Lung (tissue), 16 donors: ENCODE results near the gene PROX1. TPM values are rescaled to one million over a fixed set of nuclear protein-coding genes. Genes with fewer than 3 reads are reported as not detected.

Source experiments
- ATAC-seq: fragments of 200-7000 bp; cut with Tn5 transposase; one replicate; pipeline ENCODE4 v1.9.1; 2020; ENCODE audit warnings: moderate number of reproducible peaks; ENCODE audit not compliant: insufficient read depth, low FRiP score
- DNase-seq, 3 donors: peaks; one replicate each; pipeline ENCODE4 v3.0.0-alpha.2; 2013 to 2017
- H3K27ac ChIP-seq, 2 donors: one replicate each; pipeline ENCODE4 v1.5.1; 2013; ENCODE audit warnings: mild to moderate bottlenecking in 2 of 2, moderate library complexity in 2 of 2, control low read depth in 1 of 2, inconsistent platforms in 1 of 2, low read depth in 1 of 2, low read length in 1 of 2
- H3K27me3 ChIP-seq, 3 donors: one replicate each; pipeline ENCODE4 v1.5.1; 2013; ENCODE audit warnings: low read length in 2 of 3; ENCODE audit not compliant: control insufficient read depth in 3 of 3, insufficient read depth in 3 of 3
- H3K36me3 ChIP-seq, 4 donors: one replicate each; pipeline ENCODE4 v1.5.1; 2013; ENCODE audit warnings: low read length in 4 of 4, mild to moderate bottlenecking in 1 of 4, moderate library complexity in 1 of 4; ENCODE audit not compliant: control insufficient read depth in 4 of 4, insufficient read depth in 4 of 4
- H3K4me1 ChIP-seq, 5 donors: one replicate each; pipeline ENCODE4 v1.5.1; 2013; ENCODE audit warnings: low read length in 5 of 5, mild to moderate bottlenecking in 2 of 5, moderate library complexity in 1 of 5; ENCODE audit not compliant: control insufficient read depth in 5 of 5, insufficient read depth in 5 of 5
- H3K4me3 ChIP-seq: one replicate; pipeline ENCODE4 v1.5.1; 2013; ENCODE audit warnings: mild to moderate bottlenecking, control low read depth, moderate library complexity
- H3K9ac ChIP-seq, 2 donors: one replicate each; pipeline ENCODE4 v1.5.1; 2013; ENCODE audit warnings: low read length in 2 of 2, control low read depth in 1 of 2; ENCODE audit not compliant: insufficient read depth in 1 of 2
- H3K9me3 ChIP-seq, 4 donors: one replicate each; pipeline ENCODE4 v1.5.1; 2013; ENCODE audit warnings: low read length in 3 of 4, mild to moderate bottlenecking in 1 of 4, moderate library complexity in 1 of 4; ENCODE audit not compliant: control insufficient read depth in 4 of 4, insufficient read depth in 3 of 4
- CTCF ChIP-seq: IDR thresholded peaks from 2 replicates; pipeline ENCODE4 v1.5.1; 2012; ENCODE audit warnings: mild to moderate bottlenecking; ENCODE audit errors: control extremely low read depth, extremely low read depth
- WGBS, 2 donors: extraction: QIAGEN DNeasy Blood & Tissue Kit; methylation state at CpG; one replicate each; pipeline ENCODE4 v1.1.7; 2013; 5-methylcytosine and 5-hydroxymethylcytosine counted together
- long read RNA-seq, 5 donors: transcript quantifications; one replicate each; lab custom pipeline, GENCODE V29; 2026
- polyA plus RNA-seq, 2 donors: library from polyadenylated mRNA; stranded (reverse); fragments of 200-250 nt; gene quantifications; one replicate each; pipeline ENCODE4 v1.2.1, GENCODE V29; 2013
- total RNA-seq, 2 donors: library from RNA; depleted of rRNA in 1 of 2; stranded (reverse); fragments of >200 nt in 1 of 2; gene quantifications; one replicate each; pipeline ENCODE4 v1.2.1, GENCODE V29; 2014 to 2021
- donor health status: control.
- donor health status: control.
- donor health status: Bipolar disorder and iron deficiency.
- donor health status: healthy.
- donor health status: DM: yes; HTN: yes; CAD: no.

The PROX1 gene
- total RNA-seq (10 to 100 TPM in 1 of 2 donors, 1 to 10 TPM in 1; 7.6 to 10.1 TPM), polyA plus RNA-seq (under 1 TPM; 0.33 to 0.45 TPM)
- long read RNA-seq, donor 1, result 0 reads
- long read RNA-seq, donor 2, result 0 reads
- long read RNA-seq, donor 3, full-length matches to known transcripts, result 1 of 1 reads
- long read RNA-seq, donor 3, partial matches to known transcripts, result 0 of 1 reads
- long read RNA-seq, donor 3, other reads (novel, unspliced or antisense), result 0 of 1 reads
- long read RNA-seq, donor 4, result 0 reads
- long read RNA-seq, donor 5, result 0 reads

DNA sequence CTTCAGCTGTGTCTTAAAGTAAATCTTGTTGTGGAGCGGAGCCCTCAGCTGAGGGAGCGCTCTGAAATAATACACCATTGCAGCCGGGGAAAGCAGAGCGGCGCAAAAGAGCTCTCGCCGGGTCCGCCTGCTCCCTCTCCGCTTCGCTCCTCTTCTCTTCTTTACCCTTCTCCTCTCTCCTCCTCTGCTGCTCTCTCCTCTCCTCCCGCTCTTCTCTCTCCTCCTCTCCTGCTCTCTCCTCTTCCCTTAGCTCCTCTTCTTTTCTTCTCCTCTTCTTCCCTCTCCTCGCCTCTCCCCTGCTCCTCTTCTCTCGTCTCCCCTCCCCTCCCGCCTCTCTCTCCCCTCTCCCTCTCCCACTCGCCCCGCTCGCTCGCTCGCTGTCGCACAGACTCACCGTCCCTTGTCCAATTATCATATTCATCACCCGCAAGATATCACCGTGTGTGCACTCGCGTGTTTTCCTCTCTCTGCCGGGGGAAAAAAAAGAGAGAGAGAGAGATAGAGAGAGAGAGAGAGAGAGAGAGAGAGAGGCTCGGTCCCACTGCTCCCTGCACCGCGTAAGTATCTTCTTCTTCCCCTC is at the start of gene PROX1:
TSS of gene PROX1 (plus strand) at position 47 of the 580 bp plus-strand sequence. CDS start 8,563 bp downstream, outside the sequence.
- peaks cover 0 to 7% (median 0%) of the 10 kb centered on the region in 4 donors for H3K9me3 ChIP-seq
- peaks cover 0 to 47% (median 4%) of the 10 kb centered on the region in 5 donors for H3K4me1 ChIP-seq
- DNase-seq (peak in 2 of 3 donors; percentile 97), ATAC-seq (no peak)
- 1 to 2% methylated on average over 29 of the region's 29 CpGs for WGBS, 2 donors
- H3K36me3 ChIP-seq, result no peaks in the 10 kb centered on the region
- no peak for TF ChIP-seq CTCF
- peak within 1 kb of the TSS; percentile 3 for H3K4me3 ChIP-seq
- peaks cover 4 to 78% (median 67%) of the 10 kb centered on the region in 3 donors for H3K27me3 ChIP-seq
- peak within 1 kb of the TSS in 1 of 2 donors; percentile 78 for H3K27ac ChIP-seq
- peak within 1 kb of the TSS; percentile 50 to 67 for H3K9ac ChIP-seq

DNA sequence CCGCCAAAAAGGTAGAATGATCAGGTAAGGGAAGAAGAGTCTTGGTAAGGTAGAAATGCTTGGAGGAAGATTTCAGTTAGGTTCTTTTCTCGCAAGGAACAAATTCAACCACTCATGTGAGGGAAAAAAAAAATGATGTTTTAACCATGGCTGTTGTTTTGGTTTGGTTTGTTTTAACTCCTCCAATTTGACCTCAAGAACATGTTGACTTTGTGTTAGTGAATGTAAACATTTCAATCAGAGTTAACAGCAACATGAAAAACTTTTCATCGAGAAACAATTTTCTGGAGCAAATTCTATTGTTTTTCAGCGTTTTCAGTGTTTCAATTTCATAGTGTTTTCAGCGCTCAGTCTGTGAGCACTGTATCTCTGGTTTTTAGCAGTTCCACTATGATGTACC is 49.0 kb upstream of the PROX1 start:
- H3K9ac ChIP-seq, result no peak overlapping the region
- H3K36me3 ChIP-seq, result no peaks in the 10 kb centered on the region
- H3K27ac ChIP-seq, result no peak overlapping the region
- H3K4me3 ChIP-seq, result no peak overlapping the region
- H3K4me1 ChIP-seq, result peaks cover 0 to 10% (median 2%) of the 10 kb centered on the region in 5 donors
- H3K27me3 ChIP-seq, result no peaks in the 10 kb centered on the region
- 84 to 92% methylated on average over 5 of the region's 5 CpGs for WGBS, 2 donors
- DNase-seq (no peak), ATAC-seq (no peak)
- TF ChIP-seq CTCF, result no peak
- H3K9me3 ChIP-seq, result no peaks in the 10 kb centered on the region

GRCh38 chr1:213939888-213940287 is 47.9 kb upstream of the PROX1 start:
- H3K27ac ChIP-seq, result no peak overlapping the region
- no peak for TF ChIP-seq CTCF
- 78 to 88% methylated on average over 3 of the region's 3 CpGs for WGBS, 2 donors
- no peaks in the 10 kb centered on the region for H3K27me3 ChIP-seq
- no peaks in the 10 kb centered on the region for H3K36me3 ChIP-seq
- ATAC-seq (no peak), DNase-seq (no peak)
- no peak overlapping the region for H3K9ac ChIP-seq
- H3K9me3 ChIP-seq, result no peaks in the 10 kb centered on the region
- peaks cover 0 to 2% (median 0%) of the 10 kb centered on the region in 5 donors for H3K4me1 ChIP-seq
- no peak overlapping the region for H3K4me3 ChIP-seq
